GM19463 (cell line): ENCODE measurements around the gene DMRT1.
A peak's percentile ranks its signal among the peaks of the same experiment; 100 is the strongest.
"Not testable (repeated sequence)": the region's sequence is repeated elsewhere in the genome, so short reads cannot be mapped to it uniquely, and the experiment has no call there.

Experiments
- ATAC-seq: cut with Tn5 transposase; IDR thresholded peaks from one replicate; pipeline ENCODE4 v1.9.1; 2021; ENCODE audit warnings: mild to moderate bottlenecking, moderate library complexity; ENCODE audit not compliant: unreplicated experiment

Gene DMRT1

GRCh38 chr9:994005-994404, 152.5 kb downstream of the DMRT1 start:
- ATAC-seq: peak; percentile 73

DNA sequence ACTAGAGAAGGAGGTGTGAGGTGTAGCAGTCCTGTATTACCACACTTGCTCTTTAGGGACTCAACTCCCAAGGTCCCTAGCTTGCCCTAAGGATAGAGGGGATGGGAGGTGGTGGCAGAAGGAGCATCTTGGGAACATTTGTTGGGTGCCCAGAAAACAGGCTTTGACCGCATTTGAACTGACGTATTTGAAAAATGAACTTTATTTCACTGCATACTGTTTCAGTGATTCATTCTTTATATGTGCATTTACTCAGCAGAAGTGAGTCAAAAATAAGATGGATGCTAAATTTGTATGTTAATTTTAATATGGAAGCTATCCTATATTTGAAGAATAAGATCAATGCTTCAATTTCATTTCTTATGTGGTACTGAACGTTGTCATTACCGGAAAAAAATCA, 153.7 kb downstream of the DMRT1 start:
- ATAC-seq: no peak

DNA sequence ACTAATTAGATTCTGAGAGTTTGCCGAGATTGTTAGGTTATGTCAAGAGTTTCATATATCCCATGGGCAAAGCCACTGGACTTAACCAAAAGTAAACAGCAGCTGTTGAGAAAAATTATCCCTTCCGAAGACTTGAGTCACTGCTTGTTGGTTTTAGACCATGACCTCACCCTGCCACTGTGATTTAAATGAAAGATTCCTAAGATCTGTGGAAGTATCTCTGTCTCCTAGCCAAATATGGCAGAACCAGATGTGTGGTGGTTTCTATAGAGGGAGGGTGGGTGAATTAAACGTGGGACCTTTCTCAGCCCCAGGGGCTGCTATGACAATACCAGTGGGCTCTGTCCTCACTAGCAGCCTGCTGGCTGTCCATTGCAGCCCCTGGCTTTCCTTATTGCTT, 154.3 kb downstream of the DMRT1 start:
- ATAC-seq: no peak

GRCh38 chr9:998299-999110, 157.0 kb downstream of the DMRT1 start:
- not testable (repeated sequence) for ATAC-seq

DNA sequence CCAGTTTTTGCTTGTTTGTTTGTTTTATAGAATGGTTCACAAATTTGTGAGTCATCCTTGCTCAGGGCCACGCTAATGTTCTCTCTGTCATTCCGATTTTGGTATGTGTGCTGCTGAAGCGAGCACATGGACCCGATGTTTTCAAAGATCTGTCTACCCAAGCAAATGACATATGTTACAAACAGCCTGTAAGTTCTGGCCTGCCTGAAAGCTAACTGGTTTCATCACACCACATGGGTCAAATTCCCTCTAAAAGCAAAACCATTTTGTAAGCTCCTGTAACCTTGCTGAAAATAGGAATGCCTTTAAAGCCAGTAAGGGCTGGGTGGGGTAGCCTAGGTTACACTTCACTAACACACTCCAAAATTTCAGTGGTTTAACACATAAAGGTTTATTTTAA, 160.3 kb downstream of the DMRT1 start:
- ATAC-seq: no peak

DNA sequence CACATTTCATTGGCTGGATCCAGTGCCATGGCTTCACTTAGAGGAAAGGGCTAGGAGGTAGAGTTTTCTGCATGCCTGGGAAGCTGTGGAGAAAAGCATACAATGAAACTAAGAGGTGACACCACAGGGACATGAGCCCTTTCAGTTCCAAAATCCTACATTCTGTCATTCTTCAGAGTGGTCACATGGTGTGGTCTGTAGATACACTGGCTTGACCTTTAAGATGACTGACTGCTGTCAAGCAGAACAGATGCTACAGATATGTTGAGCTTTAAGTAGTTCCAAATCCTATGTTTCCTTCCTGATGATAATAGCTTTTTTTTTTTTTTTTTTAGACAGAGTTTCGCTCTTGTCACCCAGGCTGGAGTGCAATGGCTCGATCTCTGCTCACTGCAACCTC, 161.2 kb downstream of the DMRT1 start:
- no peak for ATAC-seq

GRCh38 chr9:1005043-1005667, 163.7 kb downstream of the DMRT1 start:
- ATAC-seq: peak; percentile 43

- no peak for ATAC-seq
Observed at GRCh38 chr9:1007312-1007711, 165.8 kb downstream of the DMRT1 start.

DNA sequence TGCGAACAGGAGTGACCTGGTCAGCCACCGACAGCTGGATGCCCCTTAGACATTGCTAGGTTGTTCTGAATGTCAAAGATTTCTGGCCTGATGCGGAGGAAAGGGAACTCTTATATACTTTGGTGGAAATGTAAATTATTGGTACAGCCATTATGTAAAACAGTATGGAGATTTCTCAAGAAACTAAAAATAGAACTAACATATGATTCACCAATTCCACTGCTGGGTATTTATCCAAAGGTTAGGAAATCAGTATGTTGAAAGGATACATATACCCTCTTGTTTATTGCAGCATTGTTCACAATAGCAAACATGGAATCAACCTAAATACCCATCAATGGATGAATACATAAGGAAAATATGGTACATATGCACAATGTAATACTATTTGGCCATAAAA, 166.7 kb downstream of the DMRT1 start:
- ATAC-seq: no peak

DNA sequence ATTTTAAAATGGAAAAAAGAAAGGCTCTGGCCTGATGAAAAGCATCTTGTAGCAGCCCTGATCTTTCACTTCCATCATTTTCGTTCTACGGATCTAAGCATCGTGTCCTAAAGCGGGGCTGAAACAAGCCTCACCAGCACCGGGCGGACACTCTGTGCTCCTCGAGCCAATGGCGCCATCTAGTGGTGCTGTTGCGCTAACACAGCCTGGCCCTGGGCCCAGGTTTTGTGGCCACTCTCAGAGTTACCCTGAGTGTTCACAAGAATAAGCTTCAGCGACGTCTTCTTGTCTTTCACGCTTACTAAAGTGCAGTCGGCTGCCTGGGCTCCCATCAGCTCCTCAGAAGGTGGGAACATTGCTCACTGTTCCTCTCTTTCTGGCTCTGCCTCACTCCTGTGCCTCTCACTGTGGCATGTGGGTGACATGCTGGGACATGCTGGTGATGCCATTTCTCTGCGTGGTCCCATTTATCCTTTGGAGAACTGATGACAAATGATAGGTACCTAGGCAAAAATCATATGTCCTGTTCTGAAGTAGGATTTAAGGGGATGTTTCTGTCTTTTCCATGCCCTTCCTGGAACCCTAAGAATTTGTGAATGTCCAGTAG, 167.7 kb downstream of the DMRT1 start:
- ATAC-seq: peak; percentile 97

DNA sequence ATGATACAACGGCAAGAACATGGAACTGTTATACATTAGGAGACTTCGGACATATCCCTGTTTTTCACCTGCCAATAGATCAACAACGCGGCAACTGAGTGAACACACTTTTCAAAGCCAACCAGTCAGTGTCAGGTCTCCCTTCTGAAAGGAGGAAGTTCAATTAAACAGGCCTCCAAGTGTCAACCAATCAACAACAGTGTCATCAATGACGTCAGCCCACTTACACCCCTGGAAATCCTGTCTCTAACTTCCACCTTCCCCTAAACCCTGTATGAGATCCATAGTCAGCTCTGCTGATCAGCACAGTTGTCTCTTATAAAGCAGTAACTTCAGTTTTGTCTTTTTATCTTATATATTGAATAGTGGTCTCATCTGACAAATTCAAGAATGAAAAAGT, 171.5 kb downstream of the DMRT1 start:
- ATAC-seq: no peak

DNA sequence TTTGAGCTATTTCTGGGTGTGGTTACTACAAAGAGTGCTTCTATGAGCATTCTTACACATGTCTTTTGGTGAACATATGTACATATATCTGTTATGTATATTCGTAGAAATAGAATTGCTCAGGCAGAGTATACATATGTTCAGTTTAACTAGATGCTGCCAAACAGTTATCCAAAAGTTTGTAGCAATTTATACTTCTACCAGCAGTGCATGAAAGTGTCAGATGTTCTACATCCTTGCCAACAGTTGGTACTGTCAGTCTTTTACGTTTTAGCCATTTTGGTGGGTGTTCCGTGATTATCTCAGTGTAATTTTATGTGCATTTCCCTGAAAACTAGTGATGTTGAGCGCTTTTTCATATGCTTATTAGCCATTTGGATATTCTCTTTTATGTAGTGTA, 172.7 kb downstream of the DMRT1 start:
- no peak for ATAC-seq

GRCh38 chr9:1014640-1015039, 173.1 kb downstream of the DMRT1 start:
- no peak for ATAC-seq

GRCh38 chr9:1018121-1018520, 176.6 kb downstream of the DMRT1 start:
- no peak for ATAC-seq
